Measurements from ENCODE around the gene TGM5. TPM values are rescaled to one million over a fixed set of nuclear protein-coding genes. Genes with fewer than 3 reads are reported as not detected.
"Not testable (repeated sequence)": the region's sequence is repeated elsewhere in the genome, so short reads cannot be mapped to it uniquely, and the experiment has no call there.

TGM5 gene
- total RNA-seq, 4 donors from 2014 or later: not detected

GRCh38 chr15:43276563-43277200 is 10.0 kb upstream of the TGM5 start:
- Histone ChIP-seq H3K27ac (no peak overlapping the region), H3K27me3 (no peaks in the 10 kb centered on the region), H3K4me1 (no peaks in the 10 kb centered on the region), H3K4me3 (no peak overlapping the region), H3K36me3 (no peaks in the 10 kb centered on the region), H3K9me3 (no peaks in the 10 kb centered on the region)
- no peak for DNase-seq
- intact Hi-C loops (cut with DNase I; ENCODE audit: low total_unique reads): no loop called here
- TF ChIP-seq POLR2A (IDR thresholded peaks at IDR 0.05): no peak
- TF ChIP-seq, protein P1, sequence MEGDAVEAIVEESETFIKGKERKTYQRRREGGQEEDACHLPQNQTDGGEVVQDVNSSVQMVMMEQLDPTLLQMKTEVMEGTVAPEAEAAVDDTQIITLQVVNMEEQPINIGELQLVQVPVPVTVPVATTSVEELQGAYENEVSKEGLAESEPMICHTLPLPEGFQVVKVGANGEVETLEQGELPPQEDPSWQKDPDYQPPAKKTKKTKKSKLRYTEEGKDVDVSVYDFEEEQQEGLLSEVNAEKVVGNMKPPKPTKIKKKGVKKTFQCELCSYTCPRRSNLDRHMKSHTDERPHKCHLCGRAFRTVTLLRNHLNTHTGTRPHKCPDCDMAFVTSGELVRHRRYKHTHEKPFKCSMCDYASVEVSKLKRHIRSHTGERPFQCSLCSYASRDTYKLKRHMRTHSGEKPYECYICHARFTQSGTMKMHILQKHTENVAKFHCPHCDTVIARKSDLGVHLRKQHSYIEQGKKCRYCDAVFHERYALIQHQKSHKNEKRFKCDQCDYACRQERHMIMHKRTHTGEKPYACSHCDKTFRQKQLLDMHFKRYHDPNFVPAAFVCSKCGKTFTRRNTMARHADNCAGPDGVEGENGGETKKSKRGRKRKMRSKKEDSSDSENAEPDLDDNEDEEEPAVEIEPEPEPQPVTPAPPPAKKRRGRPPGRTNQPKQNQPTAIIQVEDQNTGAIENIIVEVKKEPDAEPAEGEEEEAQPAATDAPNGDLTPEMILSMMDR (IDR thresholded peaks at IDR 0.05): no peak

DNA sequence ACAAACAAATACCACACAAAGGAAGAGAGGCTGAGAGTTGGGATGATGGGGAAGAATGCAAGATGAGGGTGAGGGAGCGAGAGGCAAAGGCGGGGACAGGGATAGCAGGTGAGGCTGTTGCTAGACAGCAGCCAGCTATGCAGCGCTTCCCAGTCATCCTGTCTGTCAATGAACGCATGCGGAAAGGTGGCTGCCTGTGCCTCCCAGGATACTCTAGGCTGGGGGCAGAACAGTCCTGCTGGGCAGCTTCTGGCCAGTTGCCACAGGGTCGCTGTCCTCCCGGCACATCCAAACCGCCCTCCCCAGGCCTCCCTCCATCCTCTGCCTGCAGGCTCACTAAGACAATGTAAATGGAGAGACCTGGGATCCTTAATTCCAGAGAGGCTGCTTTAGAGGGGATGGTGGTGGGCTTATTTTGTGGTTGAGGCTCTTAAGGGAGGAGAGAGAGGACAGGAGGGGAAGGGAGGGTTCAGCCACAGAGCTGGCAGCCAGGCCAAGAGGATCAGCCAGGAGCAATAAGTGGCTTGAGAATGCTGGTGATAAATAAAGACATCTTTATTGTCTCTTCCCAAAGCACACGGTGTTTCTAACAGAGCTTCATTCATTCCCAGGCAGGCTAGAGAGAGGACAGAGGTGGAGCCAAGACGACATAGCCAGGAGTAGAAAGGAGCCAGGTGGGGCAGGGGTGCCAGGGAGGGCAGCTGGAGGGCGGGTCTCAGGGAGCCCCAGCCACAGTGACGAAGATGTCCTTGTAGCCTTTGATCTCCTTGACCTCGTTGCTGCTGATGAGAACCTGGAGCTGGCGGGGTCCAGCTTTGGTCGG is 9.2 kb upstream of the TGM5 start:
- no peak overlapping the region for H3K27ac ChIP-seq
- no peaks in the 10 kb centered on the region for H3K4me1 ChIP-seq
- no peak for DNase-seq
- no peaks in the 10 kb centered on the region for H3K9me3 ChIP-seq
- TF ChIP-seq, protein P1 (IDR thresholded peaks at IDR 0.05): no peak
- TF ChIP-seq POLR2A (IDR thresholded peaks at IDR 0.05): no peak
- no peak overlapping the region for H3K4me3 ChIP-seq
- intact Hi-C loops (cut with DNase I; ENCODE audit: low total_unique reads): no loop called here
- H3K27me3 ChIP-seq: no peaks in the 10 kb centered on the region
- no peaks in the 10 kb centered on the region for H3K36me3 ChIP-seq

DNA sequence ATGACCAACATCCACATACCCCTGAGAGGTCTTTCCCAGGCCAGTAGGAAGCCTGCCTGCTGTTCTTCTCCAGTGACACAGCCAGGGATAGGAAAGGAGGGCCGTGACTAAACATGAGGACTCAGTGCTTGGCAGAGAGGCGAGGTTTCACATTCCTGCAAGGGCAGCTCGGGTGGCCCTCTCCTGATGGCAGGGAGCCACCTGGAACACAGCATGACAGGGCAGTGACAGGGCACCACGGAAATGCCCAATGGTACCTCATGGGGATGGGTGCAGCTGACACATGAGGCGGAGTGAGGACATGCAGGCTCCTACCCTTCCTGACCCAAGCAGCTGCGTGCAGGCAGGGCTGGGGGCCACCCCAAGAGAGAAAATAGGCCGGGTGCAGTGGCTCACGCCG is 7.4 kb upstream of the TGM5 start:
- Histone ChIP-seq H3K27me3 (no peaks in the 10 kb centered on the region), H3K4me3 (no peak overlapping the region), H3K27ac (no peak overlapping the region), H3K4me1 (no peaks in the 10 kb centered on the region), H3K9me3 (no peaks in the 10 kb centered on the region), H3K36me3 (no peaks in the 10 kb centered on the region)
- no peak for DNase-seq
- TF ChIP-seq, protein P1 (IDR thresholded peaks at IDR 0.05): no peak
- no peak for TF ChIP-seq POLR2A (IDR thresholded peaks at IDR 0.05)
- intact Hi-C loops (cut with DNase I; ENCODE audit: low total_unique reads): no loop called here

- intact Hi-C loops (cut with DNase I; ENCODE audit: low total_unique reads): no loop called here
- H3K27me3 ChIP-seq: no peaks in the 10 kb centered on the region
- H3K4me3 ChIP-seq: no peak overlapping the region
- no peak for DNase-seq
- H3K4me1 ChIP-seq: no peaks in the 10 kb centered on the region
- no peaks in the 10 kb centered on the region for H3K36me3 ChIP-seq
- H3K9me3 ChIP-seq: no peaks in the 10 kb centered on the region
- no peak overlapping the region for H3K27ac ChIP-seq
- TF ChIP-seq, protein P1 (IDR thresholded peaks at IDR 0.05): no peak
- no peak for TF ChIP-seq POLR2A (IDR thresholded peaks at IDR 0.05)
These were observed 6.5 kb upstream of the TGM5 start for GRCh38 chr15:43273243-43273642.

DNA sequence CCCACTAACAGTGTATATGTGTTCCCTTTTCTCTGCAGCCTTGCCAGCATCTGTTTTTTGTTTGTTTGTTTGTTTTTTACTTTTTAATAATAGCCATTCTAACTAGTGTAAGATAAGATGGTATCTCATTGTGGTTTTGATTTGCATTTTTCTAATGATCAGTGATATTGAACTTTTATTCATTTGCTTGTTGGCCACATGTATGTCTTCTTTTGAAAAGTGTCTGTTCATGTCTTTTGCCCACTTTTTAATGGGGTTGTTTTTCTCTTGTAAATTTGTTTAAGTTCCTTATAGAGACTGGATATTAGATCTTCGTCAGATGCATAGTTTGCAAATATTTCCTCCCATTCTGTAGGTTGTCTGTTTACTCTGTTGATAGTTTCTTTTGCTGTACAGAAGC is 5.2 kb upstream of the TGM5 start:
- H3K27ac ChIP-seq; H3K4me3 ChIP-seq; H3K4me1 ChIP-seq; intact Hi-C loops (cut with DNase I; ENCODE audit: low total_unique reads); DNase-seq; H3K27me3 ChIP-seq; H3K36me3 ChIP-seq; H3K9me3 ChIP-seq: not testable (repeated sequence)
